NCI-H748 treated with DMSO at 0.1 percent for 48 hours (cell line): ENCODE data around the gene FRMD5.

Experiments
- DNase-seq: peaks from one replicate; lab custom pipeline; 2025; lab: John Stamatoyannopoulos, UW

Gene FRMD5

GRCh38 chr15:43927203-43927602 is 267.9 kb downstream of the FRMD5 start:
- no peak for DNase-seq

DNA sequence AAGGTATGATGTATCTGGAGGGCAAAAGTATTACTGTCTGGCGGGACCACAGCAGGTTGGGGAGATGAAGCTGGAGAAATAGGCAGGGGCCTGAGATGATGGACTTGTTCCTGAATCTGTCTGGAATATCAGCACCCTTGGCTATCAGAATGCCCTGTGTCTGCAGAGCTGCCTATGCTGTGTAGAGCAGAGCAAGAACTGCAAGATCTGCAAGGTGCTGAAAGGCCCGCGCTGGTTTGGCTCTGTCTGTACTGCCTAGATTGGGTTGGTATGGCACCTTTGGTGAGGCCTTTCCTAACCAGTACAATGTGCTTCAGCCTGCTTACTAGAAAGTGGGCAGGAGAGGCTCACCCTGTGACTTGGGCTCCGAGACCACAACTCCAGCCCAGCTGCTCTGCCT is 271.5 kb downstream of the FRMD5 start:
- DNase-seq: no peak

DNA sequence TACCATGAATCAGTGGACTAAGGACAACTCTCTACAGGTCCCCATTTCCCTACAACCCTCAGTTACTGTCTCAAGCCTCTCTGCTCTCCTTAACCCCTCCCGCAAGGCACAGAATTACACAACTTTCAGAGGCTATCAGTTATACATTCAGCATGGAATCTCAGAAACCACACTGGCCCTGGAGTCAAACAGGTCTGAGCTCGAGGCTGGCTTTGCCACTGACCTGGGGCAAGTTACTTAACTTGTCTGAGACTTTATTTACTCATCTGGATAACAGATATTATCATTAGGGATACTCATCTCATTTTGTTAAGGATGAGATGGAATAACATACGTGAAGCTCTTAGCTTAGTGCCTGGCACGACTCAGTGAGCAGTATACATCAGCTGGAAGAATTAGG is 273.1 kb downstream of the FRMD5 start:
- DNase-seq: no peak

GRCh38 chr15:43920815-43921214 is 274.3 kb downstream of the FRMD5 start:
- DNase-seq: no peak

- DNase-seq: no peak
Observed at GRCh38 chr15:43920254-43920600, 274.8 kb downstream of the FRMD5 start.

- DNase-seq: no peak
Observed at GRCh38 chr15:43919540-43920253, 275.4 kb downstream of the FRMD5 start.

- no peak for DNase-seq
Observed at GRCh38 chr15:43918717-43919116, 276.4 kb downstream of the FRMD5 start.

GRCh38 chr15:43916326-43916660 is 278.8 kb downstream of the FRMD5 start:
- DNase-seq: no peak

DNA sequence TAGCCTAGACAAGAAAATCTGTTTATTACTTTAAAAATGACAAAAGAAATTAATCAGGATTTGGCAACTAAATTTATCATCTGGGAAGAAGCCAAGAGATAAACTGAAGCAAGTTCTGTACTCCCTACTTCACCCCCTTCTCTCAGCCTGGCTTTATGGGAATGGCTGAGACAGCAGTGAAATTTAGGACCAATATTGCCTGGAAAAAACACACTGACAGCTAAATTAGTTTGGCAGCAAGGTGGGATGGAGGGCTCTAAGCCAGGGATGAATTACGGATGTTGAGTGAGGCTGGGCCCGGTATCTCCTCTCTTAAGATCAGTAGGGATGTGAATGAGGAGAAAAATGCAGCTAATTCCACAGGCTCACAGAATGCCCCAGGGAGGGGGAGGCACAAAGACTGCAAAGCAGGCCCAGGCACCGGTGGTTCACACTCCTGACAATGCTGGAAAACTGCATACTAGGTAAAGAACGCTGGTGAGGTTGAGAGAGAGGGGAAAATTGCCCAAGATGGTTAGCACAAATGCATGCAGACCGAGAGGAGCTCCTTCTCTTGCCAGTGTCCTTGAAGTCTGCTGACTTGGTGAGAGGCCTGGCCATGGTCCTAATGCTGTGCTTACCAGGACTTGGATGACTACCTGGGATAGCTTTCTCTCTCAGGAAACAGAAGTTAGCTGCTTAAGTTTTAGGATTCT is 279.3 kb downstream of the FRMD5 start:
- DNase-seq: no peak

DNA sequence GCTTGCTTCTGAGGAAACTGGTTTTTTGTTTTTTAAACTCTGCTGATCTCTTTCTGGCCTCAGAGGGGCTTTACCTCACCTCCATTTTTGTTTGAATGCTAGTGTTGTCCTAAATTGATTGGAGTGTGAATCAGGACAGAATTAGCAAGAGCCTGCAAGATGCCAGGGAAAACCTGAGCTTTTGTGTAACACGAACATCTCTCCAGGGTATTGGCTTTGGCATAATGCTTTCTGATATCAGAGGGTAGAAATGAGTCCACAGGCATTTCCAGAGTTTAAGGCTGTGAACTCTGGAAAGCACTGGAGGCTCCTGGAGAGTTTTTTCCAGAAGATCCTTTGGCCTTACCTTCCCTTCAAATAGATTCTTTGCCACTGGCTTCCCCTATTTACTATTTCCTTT is 281.1 kb downstream of the FRMD5 start:
- DNase-seq: no peak

DNA sequence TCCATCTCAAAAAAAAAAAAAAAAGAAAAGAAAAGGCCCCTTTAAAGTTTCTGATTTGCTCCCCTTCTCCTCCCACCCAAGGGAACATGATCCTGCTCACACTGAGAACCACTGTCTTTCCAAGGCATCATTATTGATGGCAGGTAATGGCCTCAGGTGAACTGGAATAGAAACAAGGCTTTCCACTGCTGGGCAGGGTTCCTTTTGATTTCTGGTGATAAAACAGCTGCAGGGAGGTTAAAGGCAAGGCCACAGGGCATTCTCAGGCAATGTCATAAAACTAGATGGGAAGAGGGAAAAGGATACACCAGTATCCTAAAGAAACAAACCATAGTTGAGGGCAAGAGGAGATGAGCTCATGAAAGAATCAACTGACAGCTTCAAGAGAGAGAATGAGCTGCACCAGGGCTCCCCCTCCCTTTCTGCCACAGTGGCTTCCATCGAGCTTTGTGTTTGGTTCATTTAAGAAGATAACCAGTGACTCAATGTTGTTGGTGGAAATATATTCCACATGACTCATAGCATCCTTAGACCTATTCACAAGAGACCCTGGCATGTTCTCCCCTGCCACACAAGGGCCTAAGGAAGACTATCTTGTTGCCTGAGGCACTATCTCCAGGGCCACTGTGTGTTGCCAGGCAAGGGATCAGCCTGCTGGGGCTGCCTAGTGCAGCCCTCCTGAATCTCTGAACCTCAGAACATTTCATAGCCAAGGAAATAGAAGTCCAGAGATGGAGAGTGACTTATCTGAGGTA is 281.9 kb downstream of the FRMD5 start:
- DNase-seq: no peak

- no peak for DNase-seq
Observed at GRCh38 chr15:43912208-43912607, 282.9 kb downstream of the FRMD5 start.

GRCh38 chr15:43911235-43911781 is 283.8 kb downstream of the FRMD5 start:
- DNase-seq: no peak

GRCh38 chr15:43908516-43909050 is 286.5 kb downstream of the FRMD5 start:
- DNase-seq: no peak

GRCh38 chr15:43905755-43906154 is 289.3 kb downstream of the FRMD5 start:
- DNase-seq: no peak

DNA sequence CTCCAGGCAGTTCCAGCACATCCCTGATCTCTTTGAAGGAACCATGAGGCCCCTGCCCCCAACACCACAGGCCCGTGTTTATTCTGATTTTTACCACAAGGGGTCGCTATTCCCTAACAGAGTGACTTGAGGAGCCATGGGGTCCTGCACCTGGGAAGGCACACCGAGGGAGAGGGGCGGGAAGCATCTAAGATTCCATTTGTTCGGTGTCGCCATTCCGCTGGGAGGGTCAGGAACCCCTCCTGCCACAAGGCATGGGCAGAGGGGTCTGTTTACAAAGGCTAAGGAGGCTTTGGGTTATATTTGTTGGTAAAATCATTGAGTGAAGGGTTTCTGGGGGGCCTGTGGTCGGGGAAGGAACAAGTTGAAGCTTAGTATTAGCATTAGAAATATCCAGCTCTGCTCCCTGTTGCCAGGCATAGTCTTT is 291.2 kb downstream of the FRMD5 start:
- peak; percentile 19 for DNase-seq

DNA sequence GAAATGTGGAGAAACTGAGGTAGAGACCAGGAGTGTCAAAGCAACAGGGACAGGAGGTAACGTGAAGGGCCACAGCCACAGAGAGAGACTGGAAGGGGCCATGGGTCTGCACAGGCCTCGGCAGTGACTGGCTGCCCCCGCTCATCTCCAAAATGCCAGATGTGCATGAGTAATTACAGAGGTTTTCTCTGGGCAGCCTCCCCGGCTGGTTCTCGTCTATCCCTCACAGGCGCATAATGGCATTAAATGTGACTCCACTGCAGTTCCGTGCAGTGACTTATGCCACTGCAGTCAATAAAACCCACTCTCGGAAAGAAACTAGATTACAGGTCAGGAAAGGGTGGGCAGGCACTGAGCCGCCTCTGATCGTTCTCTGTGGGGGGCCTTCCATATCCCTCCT is 293.6 kb downstream of the FRMD5 start:
- no peak for DNase-seq

DNA sequence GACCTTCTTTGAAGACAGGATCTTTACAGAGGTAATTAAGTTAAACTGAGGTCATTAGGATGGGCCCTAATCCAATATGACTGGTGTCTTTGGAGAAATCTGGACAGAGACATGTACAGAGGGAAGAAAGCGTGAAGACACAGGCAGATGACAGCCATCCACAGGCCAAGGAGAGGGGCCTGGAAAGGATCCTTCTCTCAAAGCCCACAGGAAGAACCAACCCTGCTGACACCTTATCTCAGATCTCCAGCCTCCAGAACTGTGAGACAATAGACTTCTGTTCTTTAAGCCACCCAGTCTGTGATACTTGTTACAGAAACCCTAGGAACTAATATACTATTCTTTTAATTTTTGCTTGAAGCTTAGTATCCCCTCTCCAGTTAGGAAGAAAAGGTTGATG is 294.1 kb downstream of the FRMD5 start:
- DNase-seq: no peak

DNA sequence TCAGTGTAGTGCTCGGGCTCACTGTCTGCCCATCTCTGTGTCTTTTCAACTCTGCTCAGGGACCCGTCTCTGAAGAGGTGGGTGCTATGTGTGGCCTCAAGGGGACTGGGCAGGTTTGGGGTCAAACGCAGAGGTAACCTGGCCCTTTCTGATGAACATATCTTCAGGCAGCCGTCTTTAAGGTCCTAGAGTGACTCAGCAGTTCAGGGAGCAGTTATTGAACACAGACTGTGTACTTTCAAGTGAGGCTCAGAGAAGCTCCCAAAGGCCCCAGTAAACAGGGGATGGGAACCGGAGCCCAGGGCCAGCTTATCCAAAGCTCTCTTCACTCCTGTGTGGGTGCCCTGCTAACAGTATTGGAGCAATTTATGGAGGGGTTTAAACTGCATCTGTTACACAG is 295.1 kb downstream of the FRMD5 start:
- no peak for DNase-seq

- DNase-seq: no peak
Observed at GRCh38 chr15:43898891-43899290, 296.2 kb downstream of the FRMD5 start.

DNA sequence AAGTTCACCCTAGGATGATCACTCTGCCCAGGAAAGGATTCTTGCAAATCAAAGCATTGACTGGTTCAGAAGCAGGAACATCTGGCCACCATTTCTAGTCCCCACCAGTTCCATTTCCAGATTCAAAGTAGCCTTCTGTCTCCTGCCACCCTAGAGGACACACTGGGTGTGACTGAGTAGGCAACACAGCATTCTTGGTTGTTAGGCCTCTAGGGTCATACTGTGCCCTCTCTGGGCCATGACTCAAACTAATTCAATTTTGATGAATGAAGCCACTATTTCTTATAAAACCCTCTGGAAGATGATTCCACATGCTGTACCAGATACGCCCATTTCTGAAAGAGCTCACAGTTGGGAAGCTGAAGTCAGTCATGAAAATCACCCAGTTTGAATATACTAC is 298.5 kb downstream of the FRMD5 start:
- DNase-seq: no peak

DNA sequence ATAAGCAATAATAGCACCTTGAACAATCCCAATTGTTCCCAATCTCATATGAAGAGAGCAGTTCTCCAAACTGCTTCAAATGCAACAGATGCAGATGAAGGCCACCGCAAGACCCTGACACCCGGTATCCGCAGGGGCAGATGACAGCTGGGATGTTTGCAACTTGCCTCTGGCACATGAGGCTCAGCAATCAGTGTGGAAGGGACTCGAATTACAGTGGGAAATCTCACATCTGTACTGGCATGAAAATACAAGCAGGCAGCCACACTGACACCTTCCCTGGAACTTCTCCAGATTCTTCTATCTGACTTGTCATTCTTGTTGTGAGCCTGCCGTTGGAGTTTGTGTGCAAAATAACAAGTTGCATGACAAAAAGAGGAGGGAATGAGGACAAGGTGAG is 299.5 kb downstream of the FRMD5 start:
- DNase-seq: no peak

GRCh38 chr15:43893956-43894355 is 301.1 kb downstream of the FRMD5 start:
- no peak for DNase-seq
